ENCODE data around the gene HTR1A.

HTR1A gene

DNA sequence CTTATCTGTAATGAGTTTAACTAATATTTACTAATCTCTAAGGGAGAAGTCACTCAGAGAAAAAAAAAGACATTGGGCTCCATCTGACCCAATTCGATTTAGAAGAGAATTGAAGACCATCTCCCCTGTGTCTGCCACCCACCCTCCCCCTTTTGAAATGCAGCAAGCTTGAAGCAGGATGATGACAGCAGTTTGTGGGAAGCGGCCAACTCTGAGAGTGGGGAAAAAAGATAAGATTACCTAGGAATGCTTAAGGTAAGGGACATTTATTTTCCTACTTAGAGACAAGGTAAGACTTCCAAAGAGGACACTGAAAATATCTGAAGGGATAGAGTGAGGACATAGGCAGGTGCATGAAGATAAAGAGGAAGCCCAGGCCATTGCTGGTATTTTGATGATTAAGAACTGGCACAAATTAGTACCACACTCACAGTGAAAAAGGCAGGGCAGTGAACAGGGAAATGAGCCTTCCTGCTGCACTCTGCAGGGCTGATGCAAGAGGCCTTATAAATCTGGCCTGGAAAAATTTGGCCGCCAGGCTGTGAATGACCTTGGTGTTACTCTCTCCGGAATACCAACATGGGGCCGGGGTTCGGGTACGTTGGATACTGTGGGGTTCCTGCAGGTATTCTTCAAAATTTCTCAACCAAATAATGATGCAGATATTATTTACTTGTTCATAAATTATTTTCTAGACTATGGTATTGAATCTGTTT is 42.3 kb downstream of the HTR1A start:
- DNase-seq (ENCODE audit: low spot score) = no peak
- in situ Hi-C loops (cut with MboI; ENCODE audit: low sequenced_read_pairs, unreplicated experiment) = no loop called here
- TF ChIP-seq, protein P1, sequence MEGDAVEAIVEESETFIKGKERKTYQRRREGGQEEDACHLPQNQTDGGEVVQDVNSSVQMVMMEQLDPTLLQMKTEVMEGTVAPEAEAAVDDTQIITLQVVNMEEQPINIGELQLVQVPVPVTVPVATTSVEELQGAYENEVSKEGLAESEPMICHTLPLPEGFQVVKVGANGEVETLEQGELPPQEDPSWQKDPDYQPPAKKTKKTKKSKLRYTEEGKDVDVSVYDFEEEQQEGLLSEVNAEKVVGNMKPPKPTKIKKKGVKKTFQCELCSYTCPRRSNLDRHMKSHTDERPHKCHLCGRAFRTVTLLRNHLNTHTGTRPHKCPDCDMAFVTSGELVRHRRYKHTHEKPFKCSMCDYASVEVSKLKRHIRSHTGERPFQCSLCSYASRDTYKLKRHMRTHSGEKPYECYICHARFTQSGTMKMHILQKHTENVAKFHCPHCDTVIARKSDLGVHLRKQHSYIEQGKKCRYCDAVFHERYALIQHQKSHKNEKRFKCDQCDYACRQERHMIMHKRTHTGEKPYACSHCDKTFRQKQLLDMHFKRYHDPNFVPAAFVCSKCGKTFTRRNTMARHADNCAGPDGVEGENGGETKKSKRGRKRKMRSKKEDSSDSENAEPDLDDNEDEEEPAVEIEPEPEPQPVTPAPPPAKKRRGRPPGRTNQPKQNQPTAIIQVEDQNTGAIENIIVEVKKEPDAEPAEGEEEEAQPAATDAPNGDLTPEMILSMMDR (IDR thresholded peaks at IDR 0.05; ENCODE audit: borderline replicate concordance, control extremely low read depth, extremely low read depth, insufficient read depth, missing control alignments) = no peak

- in situ Hi-C loops (cut with MboI; ENCODE audit: low sequenced_read_pairs, unreplicated experiment) = no loop called here
- DNase-seq (ENCODE audit: low spot score) = no peak
Observed at GRCh38 chr5:63916786-63917185, 45.5 kb downstream of the HTR1A start.

DNA sequence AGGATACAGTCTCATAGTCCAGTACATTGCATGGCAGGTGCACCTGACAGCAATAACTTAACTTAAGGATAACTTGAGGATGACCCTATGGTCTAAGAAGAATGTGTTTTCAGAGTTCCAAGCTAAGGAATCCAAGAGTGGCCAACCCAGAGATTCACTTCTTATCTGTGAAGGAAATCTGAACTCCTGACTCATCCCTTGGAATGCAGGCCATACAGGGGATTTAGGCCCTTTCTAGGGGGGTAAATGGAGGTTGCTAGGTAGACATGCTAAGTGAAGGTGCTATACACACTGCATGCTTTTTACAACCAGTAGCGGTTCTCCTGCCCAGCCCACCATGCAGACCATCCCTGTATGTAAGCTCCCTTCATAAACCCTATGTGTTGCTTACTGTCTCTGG is 50.4 kb downstream of the HTR1A start:
- TF ChIP-seq, protein P1 (IDR thresholded peaks at IDR 0.05; ENCODE audit: borderline replicate concordance, control extremely low read depth, extremely low read depth, insufficient read depth, missing control alignments) = no peak
- DNase-seq (ENCODE audit: low spot score) = no peak
- in situ Hi-C loops (cut with MboI; ENCODE audit: low sequenced_read_pairs, unreplicated experiment) = no loop called here

More at GRCh38 chr5:63916786-63917185, 45.5 kb downstream of the HTR1A start:
- TF ChIP-seq, protein P1 (IDR thresholded peaks at IDR 0.05; ENCODE audit: borderline replicate concordance, control extremely low read depth, extremely low read depth, insufficient read depth, missing control alignments) = no peak
